Psoas muscle (tissue), 8 donors: ENCODE measurements around the gene TRIM8. TPM values are rescaled to one million over a fixed set of nuclear protein-coding genes. Genes with fewer than 3 reads are reported as not detected.
A peak's percentile ranks its signal among the peaks of the same experiment; 100 is the strongest.

Experiments
- ATAC-seq, 4 donors: fragments of 200-7000 bp; cut with Tn5 transposase; one replicate each; pipeline ENCODE4 v1.9.1; 2020; ENCODE audit warnings: moderate library complexity in 3 of 4, mild to moderate bottlenecking in 2 of 4
- DNase-seq, 2 donors: peaks; one replicate each; pipeline ENCODE4 v3.0.0-alpha.2; 2020
- H3K27ac ChIP-seq: fragments of 200-600 bp; one replicate; pipeline ENCODE4 v1.8.0; 2022
- H3K27me3 ChIP-seq, 3 donors: fragments of 200-600 bp in 1 of 3; one replicate each; pipeline versions ENCODE4 v1.6.1 to v1.8.0; 2013 to 2022; ENCODE audit warnings: low read length in 2 of 3, mild to moderate bottlenecking in 2 of 3, moderate library complexity in 1 of 3; ENCODE audit not compliant: insufficient read depth in 3 of 3
- H3K36me3 ChIP-seq, 2 donors: fragments of 200-600 bp in 1 of 2; one replicate each; pipeline versions ENCODE4 v1.6.1 to v1.8.0; 2013 to 2022; ENCODE audit warnings: low read depth in 1 of 2, mild to moderate bottlenecking in 1 of 2, moderate library complexity in 1 of 2; ENCODE audit not compliant: insufficient read depth in 1 of 2
- H3K4me1 ChIP-seq: fragments of 200-600 bp; one replicate; pipeline ENCODE4 v1.8.0; 2022
- H3K4me3 ChIP-seq: fragments of 200-600 bp; one replicate; pipeline ENCODE4 v1.8.0; 2022; ENCODE audit warnings: mild to moderate bottlenecking
- H3K9me3 ChIP-seq: fragments of 200-600 bp; one replicate; pipeline ENCODE4 v1.8.0; 2022
- WGBS, 3 donors: extraction: QIAGEN DNeasy Blood & Tissue Kit; methylation state at CpG; one replicate each; pipeline versions ENCODE4 v1.1.6 to v1.1.7; 2013; 5-methylcytosine and 5-hydroxymethylcytosine counted together
- intact Hi-C, 2 donors: fragments of 100-400 bp; cut with DNase I; formaldehyde crosslinking; loops; one replicate each; pipeline versions ENCODE4 v1.11.0 to v1.14.2; 2022
- polyA plus RNA-seq, 3 donors: library from polyadenylated mRNA; stranded (reverse); fragments of 200-250 nt; gene quantifications; one replicate each; pipeline ENCODE4 v1.2.3, GENCODE V29; 2013
- total RNA-seq, 4 donors: library from RNA; stranded (reverse); fragmentation: NEBNext Ultra II Directional in 2 of 4; extraction: Animal tissue kit (Norgen Biotek cat#: 25700) in 2 of 4; gene quantifications; one replicate each; pipeline versions ENCODE4 v1.2.1 to v1.2.4, GENCODE V29; 2021 to 2023
- TF ChIP-seq, protein P1 (sequence below): fragments of 200-600 bp; IDR thresholded peaks from one replicate; pipeline ENCODE4 v1.8.0; 2022; ENCODE audit warnings: antibody characterized with exemption
- donor health status: healthy with polysubstance abuse.
- donor health status: DM: no; HTN: no; CAD: no; lungs with moderate emphysema.
- donor health status: Bipolar disorder and iron deficiency.
- donor health status: healthy.
- donor health status: DM: yes; HTN: yes; CAD: no.
- donor health status: DM: no; HTN: no; CAD: no.
- donor health status: DM: no; HTN: no; CAD: no.
- donor health status: DM: yes; HTN: yes; CAD: no.

Gene TRIM8
- total and polyA plus RNA-seq, 7 donors: 57.6 to 166 (median 97.2) TPM

DNA sequence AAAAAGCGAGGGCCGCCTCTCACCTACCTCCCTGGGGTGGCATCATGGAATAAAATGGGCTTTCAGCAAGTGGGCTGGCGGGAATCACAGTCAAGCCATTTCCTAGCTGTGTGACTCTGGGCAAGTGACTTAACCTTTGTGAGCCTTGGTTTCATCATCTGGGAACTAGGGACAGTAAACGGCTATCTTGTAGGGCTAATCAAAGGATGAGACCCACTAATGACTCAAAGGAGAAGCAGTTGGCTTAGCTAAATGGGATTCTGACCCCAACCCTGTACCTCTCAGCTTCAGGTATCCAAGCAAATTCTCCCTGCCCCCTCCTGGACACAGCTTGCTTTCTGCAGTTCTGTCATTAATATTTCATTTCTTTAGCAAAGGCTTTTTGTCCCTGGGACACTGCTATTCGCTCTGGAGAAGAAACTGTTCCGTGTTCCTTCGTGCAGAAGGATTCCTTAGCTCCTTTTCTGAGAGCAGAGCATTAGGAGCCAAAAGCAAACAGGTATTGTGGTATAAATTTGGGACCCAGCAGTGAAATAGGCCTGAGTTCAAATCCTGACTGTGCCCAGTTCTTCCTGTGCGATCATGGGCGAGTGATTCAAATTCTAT is 25.9 kb downstream of the TRIM8 start:
- DNase-seq (no peak), ATAC-seq (peak in 1 of 4 donors; percentile 22)
- Histone ChIP-seq H3K27me3 (no peaks in the 10 kb centered on the region), H3K36me3 (no peaks in the 10 kb centered on the region), H3K27ac (no peak overlapping the region), H3K4me3 (no peak overlapping the region), H3K4me1 (peaks cover 31% of the 10 kb centered on the region), H3K9me3 (no peaks in the 10 kb centered on the region)
- WGBS, 3 donors: 84 to 93% (median 86%) methylated on average over 9 of the region's 9 CpGs
- TF ChIP-seq, protein P1, sequence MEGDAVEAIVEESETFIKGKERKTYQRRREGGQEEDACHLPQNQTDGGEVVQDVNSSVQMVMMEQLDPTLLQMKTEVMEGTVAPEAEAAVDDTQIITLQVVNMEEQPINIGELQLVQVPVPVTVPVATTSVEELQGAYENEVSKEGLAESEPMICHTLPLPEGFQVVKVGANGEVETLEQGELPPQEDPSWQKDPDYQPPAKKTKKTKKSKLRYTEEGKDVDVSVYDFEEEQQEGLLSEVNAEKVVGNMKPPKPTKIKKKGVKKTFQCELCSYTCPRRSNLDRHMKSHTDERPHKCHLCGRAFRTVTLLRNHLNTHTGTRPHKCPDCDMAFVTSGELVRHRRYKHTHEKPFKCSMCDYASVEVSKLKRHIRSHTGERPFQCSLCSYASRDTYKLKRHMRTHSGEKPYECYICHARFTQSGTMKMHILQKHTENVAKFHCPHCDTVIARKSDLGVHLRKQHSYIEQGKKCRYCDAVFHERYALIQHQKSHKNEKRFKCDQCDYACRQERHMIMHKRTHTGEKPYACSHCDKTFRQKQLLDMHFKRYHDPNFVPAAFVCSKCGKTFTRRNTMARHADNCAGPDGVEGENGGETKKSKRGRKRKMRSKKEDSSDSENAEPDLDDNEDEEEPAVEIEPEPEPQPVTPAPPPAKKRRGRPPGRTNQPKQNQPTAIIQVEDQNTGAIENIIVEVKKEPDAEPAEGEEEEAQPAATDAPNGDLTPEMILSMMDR: no peak
- intact Hi-C loops: no loop called here

DNA sequence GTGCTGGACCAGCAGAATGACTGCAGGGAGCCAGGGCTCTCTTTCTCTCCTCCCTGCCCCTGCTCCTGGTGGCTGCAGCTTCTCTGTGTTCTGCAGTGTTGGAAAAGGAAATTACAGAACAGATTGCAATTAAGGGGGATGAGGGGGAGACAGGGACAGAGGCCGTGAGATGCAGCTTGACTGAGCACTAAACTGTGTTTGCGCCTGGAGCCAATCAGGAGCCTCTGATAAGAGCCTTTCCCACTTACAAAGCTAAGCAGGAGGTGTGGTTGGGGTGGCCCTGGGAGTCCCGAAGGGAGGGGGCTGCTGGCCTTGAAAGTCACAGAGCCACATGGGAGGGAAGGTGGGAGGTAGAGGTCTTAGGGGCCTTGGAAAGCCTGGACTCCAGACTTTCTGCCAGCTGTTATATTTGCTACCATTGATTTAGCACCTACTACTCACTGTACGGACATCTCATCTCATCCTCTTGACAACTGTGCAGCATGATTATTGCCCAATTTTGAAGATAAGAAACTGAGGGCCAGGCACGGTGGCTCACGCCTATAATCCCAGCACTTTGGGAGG is 26.7 kb downstream of the TRIM8 start:
- no peaks in the 10 kb centered on the region for H3K27me3 ChIP-seq
- no peak overlapping the region for H3K27ac ChIP-seq
- peaks cover 38% of the 10 kb centered on the region for H3K4me1 ChIP-seq
- TF ChIP-seq, protein P1: no peak
- no peaks in the 10 kb centered on the region for H3K36me3 ChIP-seq
- ATAC-seq (no peak), DNase-seq (no peak)
- H3K9me3 ChIP-seq: no peaks in the 10 kb centered on the region
- H3K4me3 ChIP-seq: no peak overlapping the region
- intact Hi-C loops: no loop called here
- 75 to 82% (median 81%) methylated on average over 6 of the region's 6 CpGs for WGBS, 3 donors

DNA sequence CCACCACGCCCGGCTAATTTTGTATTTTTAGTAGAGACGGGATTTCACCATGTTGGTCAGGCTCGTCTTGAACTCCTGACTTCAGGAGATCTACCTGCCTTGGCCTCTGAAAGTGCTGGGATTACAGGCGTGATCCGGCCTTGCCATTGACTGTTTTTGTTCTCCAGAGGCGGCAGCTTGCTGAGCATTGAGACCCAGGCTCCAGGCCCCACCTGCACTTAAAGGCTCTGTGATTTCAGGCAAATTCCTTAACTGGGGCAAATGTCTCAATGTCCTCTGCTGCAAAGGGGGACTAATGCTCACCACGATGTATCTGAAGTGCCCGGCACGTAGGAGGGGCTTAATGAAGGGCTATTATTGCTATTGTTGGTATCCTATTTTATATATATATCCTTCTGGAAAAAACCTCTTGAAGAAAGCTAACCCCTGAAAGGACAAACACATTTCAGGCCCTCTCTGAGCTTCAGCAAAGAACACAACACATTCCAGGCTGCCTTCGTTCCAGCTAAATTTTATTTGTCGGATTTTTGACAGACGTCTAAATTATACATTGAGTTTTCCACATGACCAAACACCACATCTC is 29.0 kb downstream of the TRIM8 start:
- Histone ChIP-seq H3K4me1 (peaks cover 53% of the 10 kb centered on the region), H3K4me3 (peak overlapping the region; percentile 42), H3K27ac (peak overlapping the region; percentile 50), H3K36me3 (no peaks in the 10 kb centered on the region), H3K9me3 (no peaks in the 10 kb centered on the region), H3K27me3 (no peaks in the 10 kb centered on the region)
- ATAC-seq (no peak), DNase-seq (no peak)
- intact Hi-C loops: no loop called here
- TF ChIP-seq, protein P1: no peak
- WGBS, 3 donors: 65 to 75% (median 65%) methylated on average over 13 of the region's 13 CpGs

DNA sequence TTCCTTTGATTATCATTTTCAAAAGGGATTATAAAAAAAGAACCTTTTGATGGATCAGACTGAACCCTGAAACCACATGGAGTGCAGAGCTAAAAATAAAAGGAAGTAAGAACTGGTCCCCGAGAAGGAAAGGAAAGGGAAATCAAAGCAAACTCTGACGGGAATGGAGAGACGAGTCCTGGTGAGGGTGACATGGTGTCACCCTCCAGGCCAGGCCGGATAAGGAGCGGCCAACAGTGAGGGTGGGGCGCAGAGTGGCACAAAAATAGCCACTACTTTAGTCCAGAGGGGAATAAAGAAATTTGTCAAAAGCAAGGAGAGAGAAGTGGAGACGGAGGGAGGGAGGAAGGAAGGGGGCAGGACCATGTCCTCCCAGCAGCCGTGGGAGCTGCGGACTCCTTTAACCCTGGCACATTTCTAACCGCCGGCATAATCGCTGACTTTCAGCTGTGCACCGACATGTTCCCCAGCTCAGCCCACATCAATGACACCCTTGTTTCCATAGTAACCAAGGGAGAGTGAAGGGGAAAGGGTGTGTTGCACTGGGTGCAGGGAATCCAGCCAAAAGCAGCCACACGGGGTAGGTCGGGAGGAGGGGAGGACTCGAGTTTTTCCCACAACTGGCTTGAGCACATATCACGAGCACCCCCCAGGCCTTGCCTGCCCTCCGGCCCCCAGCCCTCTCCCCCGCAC is 29.7 kb downstream of the TRIM8 start:
- H3K9me3 ChIP-seq: no peaks in the 10 kb centered on the region
- peak overlapping the region; percentile 50 for H3K27ac ChIP-seq
- H3K27me3 ChIP-seq: no peaks in the 10 kb centered on the region
- peak; percentile 11 to 36 (median 32) for ATAC-seq
- peaks cover 54% of the 10 kb centered on the region for H3K4me1 ChIP-seq
- 15 to 29% (median 15%) methylated on average over 19 of the region's 19 CpGs for WGBS, 3 donors
- DNase-seq: peak; percentile 54 to 77
- intact Hi-C loops: no loop called here
- TF ChIP-seq, protein P1: no peak
- H3K4me3 ChIP-seq: peak overlapping the region; percentile 42
- no peaks in the 10 kb centered on the region for H3K36me3 ChIP-seq
